Endothelial cell of umbilical vein (primary cell): Measurements from ENCODE around the gene DERA. TPM values are rescaled to one million over a fixed set of nuclear protein-coding genes. Genes with fewer than 3 reads are reported as not detected.

ENCODE experiments used
- BruUV-seq: library from RNA; stranded (reverse); fragments of 400-500 nt; replicated peaks from 2 replicates; lab custom pipeline; 2021; lab: Mats Ljungman, UMichigan
- CTCF ChIA-PET: fragments of 300-600, 350-600 bp; sonication (Branson Sonifier 250); formaldehyde crosslinking; loops from one replicate; lab custom pipeline; 2021; ENCODE audit warnings: antibody characterized with exemption, inconsistent platforms; lab: Charles Lee
- POLR2A ChIA-PET: fragments of 300-600, 350-600 bp; sonication (Branson Sonifier 250); formaldehyde crosslinking; loops from one replicate; lab custom pipeline; 2021; ENCODE audit warnings: antibody characterized with exemption, inconsistent platforms; lab: Charles Lee
- DNase-seq: peaks from one replicate; pipeline ENCODE4 v3.0.0-alpha.2; 2011; ENCODE audit warnings: low read depth, low spot score
- FAIRE-seq: peaks from 2 replicates; lab custom pipeline; 2011; peaks lifted over from hg19 to GRCh38; lab: Jason Lieb, UNC
- H2AFZ ChIP-seq: 2 replicates; pipeline ENCODE4 v1.6.0; 2012; ENCODE audit warnings: low read depth, low read length, control low read depth, inconsistent platforms
- H3K27ac ChIP-seq: 2 replicates; pipeline ENCODE4 v1.5.1; 2011; ENCODE audit warnings: low read depth, mild to moderate bottlenecking, control low read depth, low read length, moderate library complexity; ENCODE audit not compliant: insufficient read depth
- H3K27me3 ChIP-seq, 2 experiments: 2 replicates each; pipeline versions ENCODE4 v1.6.0 to v1.6.1; 2011; ENCODE audit warnings: low read length in 2 of 2, mixed read lengths in 1 of 2; ENCODE audit not compliant: control insufficient read depth in 2 of 2, insufficient read depth in 2 of 2
- H3K36me3 ChIP-seq, 2 experiments: 2 replicates in 1 of 2; 3 replicates in 1 of 2; pipeline ENCODE4 v1.5.1; 2011; ENCODE audit warnings: low read length in 2 of 2, mild to moderate bottlenecking in 1 of 2, moderate library complexity in 1 of 2; ENCODE audit not compliant: control insufficient read depth in 2 of 2, insufficient read depth in 2 of 2; ENCODE audit errors: extremely low read depth in 1 of 2
- H3K4me1 ChIP-seq: 3 replicates; pipeline ENCODE4 v1.5.1; 2011; ENCODE audit warnings: mild to moderate bottlenecking, low read length; ENCODE audit not compliant: control insufficient read depth, insufficient read depth; ENCODE audit errors: extremely low read depth
- H3K4me2 ChIP-seq: 2 replicates; pipeline ENCODE4 v1.6.1; 2011; ENCODE audit warnings: low read length, control low read depth, mixed read lengths; ENCODE audit not compliant: insufficient read depth
- H3K4me3 ChIP-seq, 3 experiments: fragments of 200-600 bp in 1 of 3; sonication (generic), shearing (Covaris generic) in 1 of 3; replicated peaks in 1 of 3; 2 replicates each; pipeline ENCODE4 v1.5.1; 2011 to 2016; ENCODE audit warnings: control low read depth in 3 of 3, low read length in 3 of 3, mild to moderate bottlenecking in 2 of 3, inconsistent platforms in 1 of 3, low read depth in 1 of 3, moderate library complexity in 1 of 3; ENCODE audit not compliant: insufficient read depth in 1 of 3
- H3K79me2 ChIP-seq: 2 replicates; pipeline ENCODE4 v1.6.0; 2012; ENCODE audit warnings: low read length, inconsistent platforms; ENCODE audit not compliant: control insufficient read depth, insufficient read depth
- H3K9ac ChIP-seq: replicated peaks from 2 replicates; pipeline ENCODE3; 2011; ENCODE audit warnings: low read length, control low read depth; ENCODE audit not compliant: insufficient read depth; ENCODE audit errors: extremely low read depth
- H3K9me1 ChIP-seq: replicated peaks from 3 replicates; pipeline ENCODE4 v1.6.0; 2011; ENCODE audit warnings: mild to moderate bottlenecking, low read length; ENCODE audit not compliant: control insufficient read depth, insufficient read depth; ENCODE audit errors: extremely low read depth
- H3K9me3 ChIP-seq: replicated peaks from 2 replicates; pipeline ENCODE4 v1.5.1; 2012; ENCODE audit warnings: low read length, inconsistent platforms; ENCODE audit not compliant: control insufficient read depth, insufficient read depth
- H4K20me1 ChIP-seq: replicated peaks from 2 replicates; pipeline ENCODE3; 2011; ENCODE audit warnings: mild to moderate bottlenecking, low read length; ENCODE audit not compliant: control insufficient read depth, insufficient read depth; ENCODE audit errors: extremely low read depth
- CTCF ChIP-seq, 2 donors: IDR thresholded peaks; 1 replicate in 1 of 2; 2 replicates in 1 of 2; pipeline ENCODE4 v1.5.1; 2011; ENCODE audit warnings: low read length in 2 of 2, mild to moderate bottlenecking in 2 of 2, moderate library complexity in 2 of 2, control low read depth in 1 of 2, inconsistent platforms in 1 of 2, low read depth in 1 of 2; ENCODE audit not compliant: insufficient read depth in 1 of 2; ENCODE audit errors: extremely low read depth in 1 of 2
- EZH2 ChIP-seq: IDR thresholded peaks from 2 replicates; pipeline ENCODE4 v1.6.1; 2012; ENCODE audit warnings: borderline replicate concordance, low read depth, mild to moderate bottlenecking, moderate library complexity, low read length, inconsistent platforms; ENCODE audit not compliant: severe bottlenecking
- FOS ChIP-seq: IDR thresholded peaks from 2 replicates; pipeline ENCODE4 v1.6.1; 2011; ENCODE audit warnings: mild to moderate bottlenecking, low read length, moderate library complexity, borderline replicate concordance; ENCODE audit not compliant: insufficient read depth
- GATA2 ChIP-seq: IDR thresholded peaks from 2 replicates; pipeline ENCODE4 v1.7.0; 2011; ENCODE audit warnings: low read depth, mild to moderate bottlenecking, moderate library complexity, mixed read lengths, low read length; ENCODE audit not compliant: insufficient read length, insufficient read depth
- JUN ChIP-seq: IDR thresholded peaks from 2 replicates; pipeline ENCODE4 v1.6.1; 2011; ENCODE audit warnings: borderline replicate concordance, low read depth; ENCODE audit not compliant: insufficient read length, insufficient read depth
- MAX ChIP-seq: IDR thresholded peaks from 2 replicates; pipeline ENCODE4 v1.6.1; 2011; ENCODE audit not compliant: insufficient read depth, insufficient read length
- MYC ChIP-seq: IDR thresholded peaks from one replicate; pipeline ENCODE4 v1.6.1; 2011; ENCODE audit warnings: mild to moderate bottlenecking, low read depth, low read length
- POLR2A ChIP-seq: IDR thresholded peaks from 2 replicates; pipeline ENCODE4 v1.6.1; 2012; ENCODE audit warnings: low read depth, mild to moderate bottlenecking, control low read depth, low read length
- POLR2AphosphoS5 ChIP-seq: IDR thresholded peaks from 2 replicates; pipeline ENCODE4 v1.6.1; 2012; ENCODE audit warnings: low read depth, mild to moderate bottlenecking, control low read depth, low read length, moderate library complexity; ENCODE audit not compliant: insufficient read depth
- dilution Hi-C: fragments of 300-500 bp; cut with MboI; formaldehyde crosslinking; loops from one replicate; pipeline ENCODE4 v1.15.0; 2019; ENCODE audit warnings: low sequenced_read_pairs; ENCODE audit not compliant: extremely low pct_ligation_motif_present
- intact Hi-C: fragments of 100-400 bp; cut with micrococcal nuclease; formaldehyde crosslinking; loops from one replicate; pipeline ENCODE4 v1.10.0; 2022
- polyA plus RNA-seq, 4 experiments: library from polyadenylated mRNA; depleted of rRNA in 3 of 4; stranded (reverse) in 3 of 4; unstranded in 1 of 4; fragments of >200 nt; gene quantifications; 2 replicates each; pipeline versions ENCODE4 v1.2.1 to v1.2.3, GENCODE V29; 2011 to 2012; ENCODE audit warnings: missing spikeins in 1 of 4
- total RNA-seq: library from RNA; stranded (reverse); gene quantifications from 2 replicates; pipeline ENCODE4 v1.2.3, GENCODE V29; 2021

DERA gene
- total and polyA plus RNA-seq, 2 donors (not counting 3 experiments of a cell fraction or from before 2014, with no cell fraction given): 19.8 to 41.5 TPM

- Histone ChIP-seq H3K9ac (no peak overlapping the region), H3K27ac (no peak overlapping the region), H3K9me3 (no peaks in the 10 kb centered on the region), H3K4me2 (no peak overlapping the region), H4K20me1 (no peaks in the 10 kb centered on the region), H3K27me3 (no peaks in the 10 kb centered on the region), H3K36me3 (peaks cover 0 to 5% of the 10 kb centered on the region in 2 experiments), H3K79me2 (no peaks in the 10 kb centered on the region), H3K9me1 (no peaks in the 10 kb centered on the region), H2AFZ (no peak overlapping the region), H3K4me3 (no peak overlapping the region), H3K4me1 (peaks cover 4% of the 10 kb centered on the region)
- FAIRE-seq: no peak
- ChIA-PET POLR2A (no interaction called here), CTCF (no interaction called here)
- intact Hi-C loops: no loop called here
- BruUV-seq: no TSS peak
- dilution Hi-C loops: no loop called here
- TF ChIP-seq EZH2: no peak
- TF ChIP-seq MYC: no peak
- TF ChIP-seq POLR2AphosphoS5: no peak
- TF ChIP-seq CTCF (IDR thresholded peaks at IDR 0.05; ENCODE audit: extremely low read depth in 1 of 2, insufficient read depth in 1 of 2, low read depth in 1 of 2, low read length in 2 of 2): no peak
- no peak for TF ChIP-seq GATA2
- TF ChIP-seq POLR2A: no peak
- TF ChIP-seq FOS: no peak
- TF ChIP-seq JUN: no peak
- TF ChIP-seq MAX: no peak
- DNase-seq: no peak
These were observed 78.0 kb downstream of the DERA start for GRCh38 chr12:15988983-15989755.
